Activated CD8-positive, alpha-beta memory T cell treated with anti-CD3 and anti-CD28 coated beads, Interleukin-2, amount 10 ng/mL, durations not matched to agents 7 days and 5 days (primary cell): ENCODE results near the gene SHISA2. TPM values are rescaled to one million over a fixed set of nuclear protein-coding genes. Genes with fewer than 3 reads are reported as not detected.
"Not testable (repeated sequence)": the region's sequence is repeated elsewhere in the genome, so short reads cannot be mapped to it uniquely, and the experiment has no call there.

Experiments used
- ATAC-seq: fragments of 150-1000 bp; cut with Tn5 transposase; one replicate; pipeline ENCODE4 v1.10.0; 2021; ENCODE audit warnings: moderate library complexity
- CTCF ChIA-PET: fragments of 350-600 bp; sonication (Branson Sonifier 250); formaldehyde crosslinking; loops from one replicate; lab custom pipeline; 2021; ENCODE audit warnings: antibody characterized with exemption; lab: Charles Lee
- DNase-seq: peaks from one replicate; pipeline ENCODE4 v3.0.0-alpha.2; 2020
- H3K27ac Mint-ChIP-seq: one replicate; pipeline ENCODE4 v1.8.0; 2021; ENCODE audit warnings: mild to moderate bottlenecking, mixed read lengths
- H3K27me3 Mint-ChIP-seq: one replicate; pipeline ENCODE4 v1.8.0; 2021; ENCODE audit warnings: mixed read lengths
- H3K36me3 Mint-ChIP-seq: one replicate; pipeline ENCODE4 v1.8.0; 2021; ENCODE audit warnings: mild to moderate bottlenecking, mixed read lengths
- H3K4me1 Mint-ChIP-seq: one replicate; pipeline ENCODE4 v1.8.0; 2021; ENCODE audit warnings: mixed read lengths
- H3K4me3 Mint-ChIP-seq: one replicate; pipeline ENCODE4 v1.8.0; 2021; ENCODE audit warnings: mild to moderate bottlenecking, moderate library complexity, mixed read lengths
- H3K9me3 Mint-ChIP-seq: one replicate; pipeline ENCODE4 v1.8.0; 2022; ENCODE audit warnings: low read depth, mixed read lengths
- total RNA-seq, 2 experiments: library from RNA; stranded (reverse); gene quantifications; one replicate each; pipeline ENCODE4 v1.2.3, GENCODE V29; 2021

Gene SHISA2
- total RNA-seq = under 1 TPM in 1 of 2 experiments, not detected in 1; 0.19 TPM

DNA sequence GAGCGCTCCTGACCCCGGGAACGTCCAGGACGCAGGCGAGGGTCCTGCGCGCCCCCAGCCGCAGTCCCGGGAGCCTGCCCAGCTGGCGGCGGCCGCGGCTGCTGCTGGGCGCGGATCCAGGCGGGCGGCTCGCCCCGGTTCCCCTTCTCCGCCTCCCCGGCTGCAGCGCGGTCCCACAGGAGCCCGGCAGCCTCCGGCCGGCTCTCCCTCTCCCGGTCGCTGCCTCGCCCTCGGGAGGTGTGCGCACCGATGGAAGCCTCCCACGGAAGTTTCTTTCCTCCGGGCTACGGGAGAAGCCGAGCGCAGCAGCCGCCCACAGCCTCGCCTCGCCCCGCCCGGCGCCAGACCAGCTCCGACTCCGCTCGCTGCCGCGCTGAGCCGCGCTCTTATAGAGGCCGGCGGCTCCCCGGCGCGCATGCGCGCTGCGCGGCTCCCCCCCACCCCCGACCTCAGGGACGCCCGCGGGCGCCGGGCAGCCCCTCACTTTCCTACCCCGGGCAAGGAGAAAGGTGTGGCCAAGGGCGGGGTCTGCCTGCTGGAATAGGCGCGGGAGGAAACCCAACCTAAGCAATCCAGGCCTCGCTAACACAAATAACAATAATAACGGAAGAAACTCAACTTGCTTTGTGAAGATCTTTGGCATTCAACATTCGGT, at the start of gene SHISA2:
Gene SHISA2 (minus strand): TSS at position 360 of the 655 bp plus-strand sequence. CDS start 1,041 bp downstream, outside the sequence.
- Mint-ChIP-seq H3K9me3 (no peaks in the 10 kb centered on the region), H3K4me3 (peak within 1 kb of the TSS; percentile 29), H3K4me1 (peaks cover 20% of the 10 kb centered on the region), H3K36me3 (no peaks in the 10 kb centered on the region), H3K27me3 (peaks cover 73% of the 10 kb centered on the region), H3K27ac (no peak within 1 kb of the TSS)
- DNase-seq (no peak), ATAC-seq (peak; percentile 78)
- CTCF ChIA-PET = interaction anchor here (1.1 kb wide), 1 partner anchor 9 kb away, joined by 4 read pairs; no protein-coding TSS in a partner anchor

DNA sequence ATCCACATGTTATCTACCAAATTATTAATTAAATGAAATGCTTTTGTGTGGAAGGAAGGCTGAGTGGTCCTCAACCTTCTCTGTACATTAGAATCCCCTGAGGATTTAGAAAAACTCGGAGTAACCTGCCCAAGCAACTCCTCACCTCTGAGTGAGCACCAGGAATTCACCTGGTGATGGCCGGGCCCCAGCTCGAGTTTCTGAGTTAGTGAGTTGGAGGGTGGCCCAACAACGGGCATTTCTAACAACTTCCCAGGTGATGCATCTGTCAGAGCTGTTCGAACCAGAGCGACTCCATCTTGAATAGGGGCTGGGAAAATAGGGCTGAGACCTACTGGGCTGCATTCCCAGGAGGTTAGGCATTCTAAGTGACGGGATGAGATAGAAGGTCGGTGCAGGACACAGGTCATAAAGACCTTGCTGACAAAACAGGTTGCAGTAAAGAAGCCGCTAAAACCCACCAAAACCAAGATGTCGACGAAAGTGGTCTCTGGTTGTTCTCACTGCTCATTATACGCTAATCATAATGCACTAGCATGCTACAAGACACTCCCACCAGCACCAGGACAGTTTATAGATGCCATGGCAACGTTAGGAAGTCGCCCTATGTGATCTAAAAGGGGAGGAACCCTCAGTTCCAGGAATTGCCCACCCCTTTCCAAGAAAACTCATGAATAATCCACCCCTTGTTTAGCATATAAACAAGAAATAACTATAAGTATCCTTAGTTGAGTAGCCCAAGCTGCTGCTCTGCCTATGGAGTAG, 44.2 kb upstream of the SHISA2 start:
- Mint-ChIP-seq H3K27me3 (peaks cover 15% of the 10 kb centered on the region), H3K4me3 (no peak overlapping the region), H3K36me3 (no peaks in the 10 kb centered on the region)

DNA sequence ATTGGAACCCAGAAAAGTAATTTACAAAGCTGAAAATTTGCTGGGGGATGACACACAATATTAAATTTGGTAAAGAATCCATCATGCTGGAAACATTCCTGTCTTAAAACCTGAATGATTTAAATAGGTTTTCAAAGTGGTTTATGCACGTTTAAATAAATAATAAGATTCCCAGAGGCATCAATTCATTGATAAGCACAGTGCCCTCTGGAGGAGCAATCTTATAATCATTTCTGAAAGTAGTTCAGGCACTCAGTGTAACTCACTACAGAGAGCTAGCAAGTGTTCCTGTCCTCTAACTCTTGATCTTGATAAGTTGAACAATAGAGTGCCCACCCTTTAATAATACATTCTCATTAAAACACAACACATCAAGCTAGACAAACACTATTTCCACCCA, 43.5 kb upstream of the SHISA2 start:
- no peaks in the 10 kb centered on the region for H3K4me1 Mint-ChIP-seq
- ATAC-seq (no peak), DNase-seq (no peak)
- H3K36me3 Mint-ChIP-seq = no peaks in the 10 kb centered on the region
- H3K27me3 Mint-ChIP-seq = peaks cover 15% of the 10 kb centered on the region
- no peak overlapping the region for H3K27ac Mint-ChIP-seq
- no peaks in the 10 kb centered on the region for H3K9me3 Mint-ChIP-seq
- CTCF ChIA-PET = no interaction called here
- no peak overlapping the region for H3K4me3 Mint-ChIP-seq

More for the DNA sequence above, 44.2 kb upstream of the SHISA2 start:
- DNase-seq = no peak
- CTCF ChIA-PET = no interaction called here
- no peak overlapping the region for H3K27ac Mint-ChIP-seq
- H3K4me1 Mint-ChIP-seq = no peaks in the 10 kb centered on the region
- no peak for ATAC-seq
- H3K9me3 Mint-ChIP-seq = no peaks in the 10 kb centered on the region

DNA sequence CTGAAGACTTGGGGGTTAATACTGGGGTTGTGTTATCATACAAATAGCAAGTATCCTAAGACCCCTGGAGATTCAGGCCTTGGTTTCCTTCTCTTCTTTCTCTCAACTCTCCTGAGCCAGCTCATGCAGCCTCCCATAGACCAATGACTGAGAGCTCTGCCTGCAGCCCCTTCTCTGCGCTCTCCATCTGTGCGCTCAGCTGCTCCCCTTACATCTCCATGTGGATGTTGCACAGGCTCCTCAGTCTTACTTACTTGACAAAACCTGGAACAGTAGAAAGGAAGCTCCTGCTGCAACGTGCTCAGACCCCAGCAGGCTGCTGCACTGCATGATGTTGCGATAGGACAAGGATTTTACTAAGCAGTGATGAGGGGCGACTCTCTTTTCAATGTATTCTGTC, 25.0 kb upstream of the SHISA2 start:
- H3K27me3 Mint-ChIP-seq = peaks cover 24% of the 10 kb centered on the region
- H3K4me1 Mint-ChIP-seq, CTCF ChIA-PET: not testable (repeated sequence)

DNA sequence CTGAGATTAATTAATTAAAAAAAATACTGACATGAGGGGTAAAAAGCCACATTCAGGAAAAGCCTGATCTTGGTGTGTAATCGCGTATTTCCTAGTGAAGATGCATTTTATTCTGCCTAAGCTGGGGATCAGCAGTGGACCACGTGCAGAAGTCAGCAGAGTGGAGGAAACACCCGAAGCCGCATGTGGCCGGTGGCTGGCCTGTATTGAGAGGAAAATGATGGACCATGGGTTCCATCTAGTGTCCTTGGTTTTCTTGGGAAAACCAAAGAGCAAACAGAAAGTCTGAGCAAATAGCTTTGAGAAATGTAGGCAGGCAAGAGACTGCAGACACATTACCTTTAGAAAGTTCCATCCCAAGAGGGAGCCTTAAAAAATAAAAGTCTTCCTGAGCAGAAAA, 23.7 kb upstream of the SHISA2 start:
- Mint-ChIP-seq H3K36me3 (no peaks in the 10 kb centered on the region), H3K27ac (no peak overlapping the region), H3K9me3 (no peaks in the 10 kb centered on the region), H3K4me1 (no peaks in the 10 kb centered on the region), H3K4me3 (no peak overlapping the region), H3K27me3 (peaks cover 22% of the 10 kb centered on the region)
- DNase-seq = no peak
- CTCF ChIA-PET = no interaction called here
- ATAC-seq = no peak

More for the DNA sequence above, 25.0 kb upstream of the SHISA2 start:
- H3K9me3 Mint-ChIP-seq, ATAC-seq, DNase-seq, H3K36me3 Mint-ChIP-seq, H3K27ac Mint-ChIP-seq, H3K4me3 Mint-ChIP-seq: not testable (repeated sequence)

DNA sequence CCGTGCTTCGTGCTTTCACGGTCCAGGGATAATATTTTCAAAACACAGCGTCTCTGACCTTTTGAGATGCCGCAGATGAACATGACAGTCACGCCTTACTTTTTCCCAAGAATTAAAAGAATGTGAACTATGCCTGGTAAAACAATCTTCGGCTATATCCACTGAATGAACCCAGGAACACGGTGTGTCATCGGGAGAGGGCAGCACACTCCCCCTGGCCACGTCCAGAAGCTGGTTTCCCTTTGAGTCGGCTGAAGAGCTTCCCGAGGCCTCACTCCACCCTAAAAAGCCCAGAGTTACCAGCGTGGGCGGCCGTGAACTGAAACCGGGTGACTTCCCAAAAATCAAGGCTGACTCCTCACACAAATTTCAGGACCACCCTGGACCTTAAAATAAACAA, 22.9 kb upstream of the SHISA2 start:
- DNase-seq = no peak
- no peaks in the 10 kb centered on the region for H3K36me3 Mint-ChIP-seq
- peaks cover 24% of the 10 kb centered on the region for H3K27me3 Mint-ChIP-seq
- no peak overlapping the region for H3K4me3 Mint-ChIP-seq
- CTCF ChIA-PET = no interaction called here
- H3K27ac Mint-ChIP-seq = no peak overlapping the region
- no peaks in the 10 kb centered on the region for H3K4me1 Mint-ChIP-seq
- ATAC-seq = no peak
- H3K9me3 Mint-ChIP-seq = no peaks in the 10 kb centered on the region

DNA sequence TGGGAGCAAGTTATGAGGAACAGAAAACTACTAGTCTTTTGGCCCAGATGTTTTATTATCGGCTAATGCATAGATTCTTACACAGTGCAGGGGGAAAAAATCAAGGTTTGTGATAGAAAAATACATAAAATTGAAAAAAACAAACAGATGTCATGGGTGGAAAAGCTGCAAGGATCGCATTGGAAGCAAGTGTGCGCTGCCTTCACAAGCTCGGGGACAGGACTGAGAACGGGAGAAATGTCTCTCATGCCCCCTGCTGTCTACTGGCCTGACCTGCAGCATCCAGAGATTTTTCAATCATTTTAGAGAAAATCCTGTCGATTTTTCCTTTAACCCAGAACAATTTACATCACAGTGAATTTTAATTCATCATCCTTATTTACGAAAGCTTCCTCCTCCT, 20.5 kb upstream of the SHISA2 start:
- CTCF ChIA-PET = interaction anchor here (2.0 kb wide), 1 partner anchor 498 kb away, joined by 7 read pairs; no protein-coding TSS in a partner anchor
- not testable (repeated sequence) for DNase-seq, H3K4me3 Mint-ChIP-seq, H3K4me1 Mint-ChIP-seq, H3K9me3 Mint-ChIP-seq, H3K27ac Mint-ChIP-seq, H3K36me3 Mint-ChIP-seq
- peak; percentile 57 for ATAC-seq
- peaks cover 28% of the 10 kb centered on the region for H3K27me3 Mint-ChIP-seq

DNA sequence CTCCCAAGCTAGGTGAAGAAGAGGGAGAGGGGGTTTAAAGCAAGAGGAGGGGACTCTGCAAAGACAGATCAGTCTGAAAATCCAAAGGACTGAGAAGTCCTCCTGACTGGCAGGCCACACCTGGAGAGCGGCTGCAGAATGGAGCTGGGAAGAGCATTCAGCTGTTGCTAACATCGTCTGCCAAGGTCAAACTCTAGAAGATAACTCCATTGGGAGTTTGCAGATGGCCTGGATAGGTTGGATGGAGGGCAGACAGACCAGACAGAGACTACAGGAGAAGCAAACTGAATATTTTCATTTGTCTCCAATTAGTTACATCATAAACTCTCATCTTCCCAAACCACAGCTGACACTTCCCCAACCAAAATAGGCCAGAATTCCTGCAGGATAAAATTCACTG, 19.9 kb upstream of the SHISA2 start:
- Mint-ChIP-seq H3K4me3 (no peak overlapping the region), H3K36me3 (no peaks in the 10 kb centered on the region), H3K27me3 (peaks cover 28% of the 10 kb centered on the region), H3K27ac (no peak overlapping the region), H3K4me1 (no peaks in the 10 kb centered on the region), H3K9me3 (no peaks in the 10 kb centered on the region)
- DNase-seq (no peak), ATAC-seq (no peak)
- CTCF ChIA-PET = interaction anchor here (0.8 to 2.0 kb wide), 2 partner anchors 10 to 497 kb away, joined by 3 to 7 read pairs; no protein-coding TSS in a partner anchor

DNA sequence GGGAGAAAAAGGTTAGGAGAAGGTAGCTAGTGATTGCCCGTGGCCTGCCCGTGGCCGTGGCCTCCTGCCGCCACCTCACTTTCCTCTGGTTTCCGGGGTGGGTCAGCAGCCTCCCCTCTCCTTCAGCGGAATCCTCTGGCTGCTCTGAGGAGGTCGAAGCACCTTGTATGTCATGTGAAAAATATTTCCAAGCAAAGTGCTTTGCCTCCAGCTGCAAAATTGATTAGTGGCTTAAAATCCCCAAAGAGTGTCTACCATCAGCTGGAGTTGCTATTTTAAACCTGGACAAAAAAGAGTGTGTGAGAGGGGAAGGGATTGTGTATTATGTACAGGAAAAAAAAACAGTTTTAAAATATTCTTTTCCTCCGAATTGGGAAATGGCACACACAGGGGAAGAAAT, 17.8 kb upstream of the SHISA2 start:
- H3K4me3 Mint-ChIP-seq, ATAC-seq, DNase-seq, CTCF ChIA-PET, H3K27ac Mint-ChIP-seq, H3K36me3 Mint-ChIP-seq, H3K9me3 Mint-ChIP-seq, H3K4me1 Mint-ChIP-seq: not testable (repeated sequence)
- peaks cover 20% of the 10 kb centered on the region for H3K27me3 Mint-ChIP-seq

DNA sequence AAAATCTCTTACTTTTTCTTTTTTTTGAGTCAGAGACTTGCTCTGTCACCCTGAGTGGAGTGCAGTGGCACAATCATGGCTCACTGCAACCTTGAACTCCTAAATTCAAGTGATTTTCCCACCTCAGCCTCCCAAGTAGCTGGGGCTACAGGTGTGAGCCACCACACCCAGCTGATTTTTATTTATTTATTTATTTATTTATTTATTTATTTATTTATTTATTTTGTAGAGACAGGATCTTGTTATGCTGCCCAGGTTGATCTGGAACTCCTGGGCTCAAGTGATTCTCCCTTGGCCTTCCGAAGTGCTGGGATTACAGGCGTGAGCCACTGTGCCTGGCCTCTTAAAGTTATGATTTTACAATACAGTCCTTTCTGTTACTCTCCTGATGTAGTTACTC, 16.6 kb upstream of the SHISA2 start:
- H3K36me3 Mint-ChIP-seq, H3K9me3 Mint-ChIP-seq, H3K4me1 Mint-ChIP-seq, DNase-seq, ATAC-seq, H3K27ac Mint-ChIP-seq, H3K4me3 Mint-ChIP-seq: not testable (repeated sequence)
- H3K27me3 Mint-ChIP-seq = peaks cover 15% of the 10 kb centered on the region
- CTCF ChIA-PET = interaction anchor here (0.7 to 2.9 kb wide), 2 partner anchors 239 to 494 kb away, joined by 3 to 7 read pairs; no protein-coding TSS in a partner anchor

DNA sequence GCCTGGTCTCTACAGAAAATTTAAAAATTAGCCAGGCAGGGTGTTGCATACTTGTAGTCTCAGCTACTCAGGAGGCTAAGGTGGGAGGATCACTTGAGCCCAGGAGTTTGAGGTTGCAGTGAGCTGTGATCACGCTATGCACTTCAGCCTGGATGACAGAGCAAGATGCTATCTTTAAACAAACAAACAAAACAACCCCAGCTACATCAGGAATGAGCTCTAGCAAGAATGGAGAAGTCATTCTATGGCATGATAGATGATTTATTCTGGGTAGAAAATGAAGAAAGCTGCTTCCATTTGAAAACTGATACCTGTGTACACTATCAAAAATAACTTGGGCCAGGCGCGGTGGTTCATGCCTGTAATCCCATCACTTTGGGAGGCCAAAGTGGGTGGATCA, 15.8 kb upstream of the SHISA2 start:
- Mint-ChIP-seq H3K36me3 (no peaks in the 10 kb centered on the region), H3K4me1 (no peaks in the 10 kb centered on the region), H3K27ac (no peak overlapping the region), H3K27me3 (peaks cover 19% of the 10 kb centered on the region), H3K4me3 (no peak overlapping the region), H3K9me3 (no peaks in the 10 kb centered on the region)
- ATAC-seq = no peak
- DNase-seq = no peak
- CTCF ChIA-PET = interaction anchor here (0.7 to 2.9 kb wide), 2 partner anchors 238 to 493 kb away, joined by 3 to 7 read pairs; no protein-coding TSS in a partner anchor

DNA sequence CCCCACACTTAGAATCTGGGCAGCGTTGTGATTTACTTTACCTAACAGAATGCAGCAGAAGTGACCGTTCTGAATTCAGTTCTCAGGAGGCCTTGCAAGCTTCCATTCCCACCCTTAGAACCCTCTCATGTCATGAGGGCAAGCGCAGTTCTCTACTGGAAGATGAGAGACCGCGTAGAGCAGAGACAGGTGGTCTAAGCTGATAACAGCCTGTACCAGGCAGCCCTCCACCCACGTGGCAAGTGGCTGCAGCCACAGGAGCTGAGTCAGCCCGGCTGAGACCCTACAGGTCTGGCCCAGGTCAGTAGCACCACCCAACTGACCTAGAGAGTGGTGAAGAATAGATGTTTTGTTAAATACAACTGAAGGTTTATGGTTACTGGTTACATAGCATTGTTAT, 14.7 kb upstream of the SHISA2 start:
- H3K36me3 Mint-ChIP-seq, H3K27ac Mint-ChIP-seq, H3K4me1 Mint-ChIP-seq, H3K9me3 Mint-ChIP-seq, H3K4me3 Mint-ChIP-seq, ATAC-seq, DNase-seq: not testable (repeated sequence)
- H3K27me3 Mint-ChIP-seq = peaks cover 19% of the 10 kb centered on the region
- CTCF ChIA-PET = interaction anchor here (2.9 kb wide), 1 partner anchor 237 kb away, joined by 7 read pairs; no protein-coding TSS in a partner anchor

DNA sequence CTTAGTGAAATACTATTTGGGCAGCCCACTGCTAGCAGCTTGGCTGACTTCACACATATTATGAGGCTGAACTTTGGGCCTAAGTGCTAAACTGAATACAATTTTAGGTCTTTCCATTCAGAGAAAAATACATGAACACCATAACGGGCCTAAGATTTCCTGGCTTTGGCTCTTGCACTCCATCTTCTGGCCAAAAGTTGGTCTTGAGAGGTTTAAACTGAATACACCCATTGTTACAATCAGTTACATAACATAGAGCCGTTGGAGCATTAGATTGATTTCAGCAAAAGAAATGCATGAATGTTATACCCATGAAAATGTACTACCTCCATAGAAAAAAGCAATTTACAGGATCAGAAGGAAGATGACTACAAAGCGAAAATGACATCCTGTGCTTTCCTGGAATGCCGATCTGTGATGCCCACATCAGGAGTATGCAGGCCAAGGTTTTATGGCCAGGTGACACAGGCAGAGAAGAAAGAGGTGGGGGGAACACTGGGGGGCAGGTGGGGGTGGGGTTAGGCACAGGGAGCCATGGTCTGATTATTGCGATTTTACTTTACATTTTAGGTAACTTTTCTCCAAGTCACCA, 11.1 kb upstream of the SHISA2 start:
- Mint-ChIP-seq H3K4me1 (peaks cover 7% of the 10 kb centered on the region), H3K27ac (no peak overlapping the region), H3K27me3 (peaks cover 35% of the 10 kb centered on the region), H3K9me3 (no peaks in the 10 kb centered on the region), H3K36me3 (no peaks in the 10 kb centered on the region), H3K4me3 (no peak overlapping the region)
- DNase-seq (peak; percentile 52), ATAC-seq (peak; percentile 39)
- CTCF ChIA-PET = interaction anchor here (0.5 to 1.2 kb wide), 2 partner anchors 233 to 756 kb away, joined by 3 read pairs; no protein-coding TSS in a partner anchor
